KMS-11 (cell line): Measurements from ENCODE around the gene NOL8.

Experiments used
- H2AFZ ChIP-seq: fragments of 200-600 bp; sonication (generic); 2 replicates; pipeline ENCODE4 v1.6.1; 2016; ENCODE audit warnings: antibody characterized with exemption, mixed run types, low read depth
- H3K27ac ChIP-seq: fragments of 200-600 bp; sonication (generic); 2 replicates; pipeline ENCODE4 v1.6.1; 2016; ENCODE audit warnings: mild to moderate bottlenecking, mixed run types
- H3K27me3 ChIP-seq: fragments of 200-600 bp; sonication (generic); 2 replicates; pipeline ENCODE4 v1.6.1; 2017; ENCODE audit warnings: mild to moderate bottlenecking, low read depth, mixed run types, moderate library complexity; ENCODE audit not compliant: insufficient read depth
- H3K36me3 ChIP-seq: fragments of 200-600 bp; sonication (generic); 2 replicates; pipeline ENCODE4 v1.6.1; 2017; ENCODE audit warnings: mild to moderate bottlenecking, mixed run types; ENCODE audit not compliant: insufficient read depth
- H3K4me1 ChIP-seq: fragments of 200-600 bp; sonication (generic); 2 replicates; pipeline ENCODE4 v1.6.1; 2016; ENCODE audit warnings: mild to moderate bottlenecking, low read depth, mixed run types; ENCODE audit not compliant: poor library complexity, severe bottlenecking
- H3K4me2 ChIP-seq: fragments of 200-600 bp; sonication (generic); 2 replicates; pipeline ENCODE4 v1.7.0; 2016; ENCODE audit warnings: mild to moderate bottlenecking, mixed run types
- H3K4me3 ChIP-seq: fragments of 200-600 bp; sonication (generic); IDR thresholded peaks from 2 replicates; pipeline ENCODE4 v1.6.1; 2017; ENCODE audit warnings: low read depth, low read length, mixed read lengths; ENCODE audit not compliant: insufficient read depth
- H3K79me2 ChIP-seq: fragments of 200-600 bp; sonication (generic); 2 replicates; pipeline ENCODE4 v1.6.1; 2016; ENCODE audit warnings: low read depth, mixed run types; ENCODE audit not compliant: insufficient read depth
- H3K9ac ChIP-seq: fragments of 200-600 bp; sonication (generic); 2 replicates; pipeline ENCODE4 v1.6.1; 2016; ENCODE audit warnings: mild to moderate bottlenecking, mixed run types
- H4K20me1 ChIP-seq: fragments of 200-600 bp; sonication (generic); 2 replicates; pipeline ENCODE4 v1.6.1; 2016; ENCODE audit warnings: mild to moderate bottlenecking, mixed run types; ENCODE audit not compliant: insufficient read depth
- TF ChIP-seq, protein P1 (sequence below): fragments of 200-600 bp; sonication (generic); conservative IDR thresholded peaks from 2 replicates; pipeline ENCODE4 v1.6.1; 2017; ENCODE audit warnings: low read depth, mild to moderate bottlenecking, antibody characterized with exemption, low read length, moderate library complexity, mixed read lengths

NOL8 gene

GRCh38 chr9:92289708-92290390, 35.3 kb downstream of the NOL8 start:
- Histone ChIP-seq H2AFZ (no peak overlapping the region), H3K36me3 (peaks cover 16% of the 10 kb centered on the region; the same call in 1 of the 2 replicates), H3K27ac (no peak overlapping the region), H3K27me3 (no peaks in the 10 kb centered on the region), H3K4me2 (no peak overlapping the region), H3K4me1 (peaks cover 31% of the 10 kb centered on the region), H3K79me2 (peaks cover 97% of the 10 kb centered on the region), H3K9ac (no peak overlapping the region), H3K4me3 (no peak overlapping the region), H4K20me1 (0 out of 2 replicates have a peak, but pooled peaks cover 6% of the 10 kb centered on the region)
- TF ChIP-seq, protein P1, sequence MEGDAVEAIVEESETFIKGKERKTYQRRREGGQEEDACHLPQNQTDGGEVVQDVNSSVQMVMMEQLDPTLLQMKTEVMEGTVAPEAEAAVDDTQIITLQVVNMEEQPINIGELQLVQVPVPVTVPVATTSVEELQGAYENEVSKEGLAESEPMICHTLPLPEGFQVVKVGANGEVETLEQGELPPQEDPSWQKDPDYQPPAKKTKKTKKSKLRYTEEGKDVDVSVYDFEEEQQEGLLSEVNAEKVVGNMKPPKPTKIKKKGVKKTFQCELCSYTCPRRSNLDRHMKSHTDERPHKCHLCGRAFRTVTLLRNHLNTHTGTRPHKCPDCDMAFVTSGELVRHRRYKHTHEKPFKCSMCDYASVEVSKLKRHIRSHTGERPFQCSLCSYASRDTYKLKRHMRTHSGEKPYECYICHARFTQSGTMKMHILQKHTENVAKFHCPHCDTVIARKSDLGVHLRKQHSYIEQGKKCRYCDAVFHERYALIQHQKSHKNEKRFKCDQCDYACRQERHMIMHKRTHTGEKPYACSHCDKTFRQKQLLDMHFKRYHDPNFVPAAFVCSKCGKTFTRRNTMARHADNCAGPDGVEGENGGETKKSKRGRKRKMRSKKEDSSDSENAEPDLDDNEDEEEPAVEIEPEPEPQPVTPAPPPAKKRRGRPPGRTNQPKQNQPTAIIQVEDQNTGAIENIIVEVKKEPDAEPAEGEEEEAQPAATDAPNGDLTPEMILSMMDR = no peak

GRCh38 chr9:92279302-92279701, 45.8 kb downstream of the NOL8 start:
- H3K4me1 ChIP-seq = no peaks in the 10 kb centered on the region
- TF ChIP-seq, protein P1 = no peak
- H3K27ac ChIP-seq = no peak overlapping the region
- H3K4me2 ChIP-seq = no peak overlapping the region
- peaks cover 12% of the 10 kb centered on the region; the same call in 1 of the 2 replicates for H3K79me2 ChIP-seq
- no peak overlapping the region for H3K4me3 ChIP-seq
- no peak overlapping the region for H2AFZ ChIP-seq
- no peaks in the 10 kb centered on the region for H4K20me1 ChIP-seq
- H3K27me3 ChIP-seq = no peaks in the 10 kb centered on the region
- H3K9ac ChIP-seq = no peak overlapping the region
- peaks cover 15% of the 10 kb centered on the region; the same call in 1 of the 2 replicates for H3K36me3 ChIP-seq

GRCh38 chr9:92278110-92278509, 47.0 kb downstream of the NOL8 start:
- Histone ChIP-seq H3K79me2 (peaks cover 6% of the 10 kb centered on the region; the same call in 1 of the 2 replicates), H3K4me3 (no peak overlapping the region), H2AFZ (no peak overlapping the region), H3K9ac (no peak overlapping the region), H3K27me3 (no peaks in the 10 kb centered on the region), H4K20me1 (no peaks in the 10 kb centered on the region), H3K27ac (no peak overlapping the region), H3K4me2 (no peak overlapping the region), H3K36me3 (peaks cover 13% of the 10 kb centered on the region), H3K4me1 (no peaks in the 10 kb centered on the region)
- TF ChIP-seq, protein P1 = no peak

GRCh38 chr9:92276331-92277032, 48.7 kb downstream of the NOL8 start:
- Histone ChIP-seq H3K36me3 (peaks cover 24% of the 10 kb centered on the region), H3K9ac (no peak overlapping the region), H3K4me1 (no peaks in the 10 kb centered on the region), H2AFZ (no peak overlapping the region), H3K27ac (no peak overlapping the region), H3K4me2 (no peak overlapping the region), H3K27me3 (no peaks in the 10 kb centered on the region), H3K79me2 (peaks cover 5% of the 10 kb centered on the region; the same call in 1 of the 2 replicates), H3K4me3 (no peak overlapping the region), H4K20me1 (no peaks in the 10 kb centered on the region)
- TF ChIP-seq, protein P1 = no peak
